Stimulated activated CD4-positive, alpha-beta T cell treated with anti-CD3 and anti-CD28 coated beads, Interleukin-1b, Interleukin-23, amount 100 ng/mL, for 24 hours (primary cell): ENCODE measurements around the gene CCL17.

Experiments
- DNase-seq, 4 experiments: peaks; one replicate each; pipeline ENCODE4 v3.0.0-alpha.2; 2020; ENCODE audit warnings: low read depth in 4 of 4, low spot score in 1 of 4

Gene CCL17

GRCh38 chr16:57377080-57377841 lies 27.3 kb upstream of the CCL17 start:
- peak in 1 of 4 experiments; percentile 27 for DNase-seq

GRCh38 chr16:57379579-57379978 lies 25.0 kb upstream of the CCL17 start:
- DNase-seq = no peak

GRCh38 chr16:57380671-57381462 lies 23.7 kb upstream of the CCL17 start:
- no peak for DNase-seq

GRCh38 chr16:57381791-57382534 lies 22.6 kb upstream of the CCL17 start:
- no peak for DNase-seq

GRCh38 chr16:57382535-57383275 lies 21.9 kb upstream of the CCL17 start:
- DNase-seq = no peak

GRCh38 chr16:57383276-57384247 lies 21.0 kb upstream of the CCL17 start:
- no peak for DNase-seq

- no peak for DNase-seq
These were observed 20.1 kb upstream of the CCL17 start for GRCh38 chr16:57384248-57385070.

GRCh38 chr16:57385083-57385482 lies 19.5 kb upstream of the CCL17 start:
- DNase-seq = no peak

GRCh38 chr16:57386381-57386951 lies 18.1 kb upstream of the CCL17 start:
- DNase-seq = no peak

GRCh38 chr16:57387598-57388354 lies 16.8 kb upstream of the CCL17 start:
- no peak for DNase-seq

- no peak for DNase-seq
These were observed 16.0 kb upstream of the CCL17 start for GRCh38 chr16:57388359-57389086.

- DNase-seq = no peak
These were observed 15.5 kb upstream of the CCL17 start for GRCh38 chr16:57389087-57389468.

- DNase-seq = no peak
These were observed 13.8 kb upstream of the CCL17 start for GRCh38 chr16:57390636-57391295.

- DNase-seq = no peak
These were observed 13.3 kb upstream of the CCL17 start for GRCh38 chr16:57391300-57391699.

GRCh38 chr16:57391708-57392107 lies 12.9 kb upstream of the CCL17 start:
- no peak for DNase-seq

GRCh38 chr16:57392694-57393093 lies 11.9 kb upstream of the CCL17 start:
- no peak for DNase-seq

- no peak for DNase-seq
These were observed 10.1 kb upstream of the CCL17 start for GRCh38 chr16:57394444-57394843.
